SK-N-SH treated with all-trans-retinoic acid at 6 μM for 48 hours (cell line): Measurements from ENCODE around the gene CST9L.

Experiments
- BACH2 ChIP-seq: fragments of 250-450 bp; sonication (Bioruptor Pico); IDR thresholded peaks from 2 replicates; pipeline ENCODE4 v1.9.0; 2021; ENCODE audit warnings: mild to moderate bottlenecking, borderline replicate concordance
- ESRRG ChIP-seq: fragments of 250-450 bp; sonication (Bioruptor Pico); IDR thresholded peaks from 2 replicates; pipeline ENCODE4 v1.6.1; 2021; ENCODE audit warnings: mild to moderate bottlenecking
- GLIS3 ChIP-seq: fragments of 250-450 bp; sonication (Bioruptor Pico); IDR thresholded peaks from 2 replicates; pipeline ENCODE4 v1.5.0; 2020; ENCODE audit warnings: mild to moderate bottlenecking, moderate library complexity
- PPARA ChIP-seq: fragments of 250-450 bp; sonication (Bioruptor Pico); IDR thresholded peaks from 2 replicates; pipeline ENCODE4 v1.5.0; 2020; ENCODE audit warnings: mild to moderate bottlenecking, borderline replicate concordance
- RARB ChIP-seq: fragments of 250-450 bp; sonication (Bioruptor Pico); IDR thresholded peaks from 2 replicates; pipeline ENCODE4 v1.8.0; 2021; ENCODE audit warnings: mild to moderate bottlenecking, moderate library complexity
- SNAI2 ChIP-seq: fragments of 250-450 bp; sonication (Bioruptor Pico); IDR thresholded peaks from 2 replicates; pipeline ENCODE4 v1.5.0; 2020; ENCODE audit warnings: mild to moderate bottlenecking, moderate library complexity
- TCF4 ChIP-seq: fragments of 250-450 bp; sonication (Bioruptor Pico); IDR thresholded peaks from 2 replicates; pipeline ENCODE4 v1.8.0; 2021; ENCODE audit warnings: mild to moderate bottlenecking, moderate library complexity, borderline replicate concordance
- ZFP3 ChIP-seq: fragments of 250-450 bp; sonication (Bioruptor Pico); IDR thresholded peaks from 2 replicates; pipeline ENCODE4 v1.5.0; 2020; ENCODE audit warnings: mild to moderate bottlenecking, moderate library complexity
- ZNF565 ChIP-seq: fragments of 450-650 bp; formaldehyde crosslinking; conservative IDR thresholded peaks from 2 replicates; pipeline ENCODE4 v1.5.0; 2020; ENCODE audit warnings: low read depth, mild to moderate bottlenecking, moderate library complexity
- ZNF8 ChIP-seq: fragments of 450-650 bp; formaldehyde crosslinking; IDR thresholded peaks from 2 replicates; pipeline ENCODE4 v1.5.0; 2020; ENCODE audit warnings: mild to moderate bottlenecking, moderate library complexity
- TF ChIP-seq, protein P1 (sequence below): fragments of 250-450 bp; sonication (Bioruptor Pico); IDR thresholded peaks from 2 replicates; pipeline ENCODE4 v1.8.0; 2020; ENCODE audit warnings: mild to moderate bottlenecking, moderate library complexity, borderline replicate concordance
- TF ChIP-seq, protein P2 (sequence below): fragments of 250-450 bp; sonication (Bioruptor Pico); IDR thresholded peaks from 2 replicates; pipeline ENCODE4 v1.5.1; 2020; ENCODE audit warnings: low read depth, mild to moderate bottlenecking, moderate library complexity
- TF ChIP-seq, protein P3 (sequence below): fragments of 250-450 bp; sonication (Bioruptor Pico); IDR thresholded peaks from 2 replicates; pipeline ENCODE4 v1.8.0; 2021; ENCODE audit warnings: low read depth, mild to moderate bottlenecking, moderate library complexity, borderline replicate concordance

DNA sequence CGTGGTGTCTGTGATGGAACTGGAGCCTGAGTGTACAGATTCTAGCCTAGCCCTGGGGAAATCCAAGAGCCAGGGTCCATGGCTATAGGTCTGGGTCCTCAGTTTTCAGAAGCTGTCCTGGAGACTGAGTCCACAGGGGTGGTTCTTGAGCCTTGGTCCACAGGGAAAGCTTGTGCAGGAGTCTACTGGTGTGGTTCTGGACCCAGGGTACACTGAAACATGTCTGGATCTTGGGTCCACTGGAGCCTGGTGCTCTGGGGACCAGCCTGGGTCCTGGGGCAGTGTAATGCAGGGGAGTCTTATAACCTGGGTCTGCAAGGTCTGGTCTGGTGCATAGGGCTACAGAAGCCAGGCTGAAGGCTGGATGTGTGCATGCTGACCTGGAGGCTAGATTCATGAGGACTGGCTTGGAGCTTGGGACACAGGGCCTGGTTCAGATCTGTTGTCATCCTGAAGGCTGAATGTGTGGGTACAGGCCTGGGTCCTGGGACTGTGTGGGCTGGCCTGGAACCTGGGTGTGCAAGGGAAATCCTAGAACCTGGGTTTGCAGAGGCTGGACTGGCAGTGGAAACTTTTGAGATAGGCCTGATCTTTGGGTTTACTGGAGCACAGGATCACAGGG, 5.5 kb downstream of the CST9L start:
- TF ChIP-seq SNAI2 (no peak), RARB (CRISPR knock-in tag) (no peak), BACH2 (CRISPR knock-in tag) (no peak), GLIS3 (no peak), PPARA (no peak), TCF4 (CRISPR knock-in tag) (no peak), ESRRG (CRISPR knock-in tag) (no peak), ZNF8 (CRISPR knock-in tag) (no peak), ZFP3 (CRISPR knock-in tag) (no peak), ZNF565 (no peak)
- TF ChIP-seq, protein P1, sequence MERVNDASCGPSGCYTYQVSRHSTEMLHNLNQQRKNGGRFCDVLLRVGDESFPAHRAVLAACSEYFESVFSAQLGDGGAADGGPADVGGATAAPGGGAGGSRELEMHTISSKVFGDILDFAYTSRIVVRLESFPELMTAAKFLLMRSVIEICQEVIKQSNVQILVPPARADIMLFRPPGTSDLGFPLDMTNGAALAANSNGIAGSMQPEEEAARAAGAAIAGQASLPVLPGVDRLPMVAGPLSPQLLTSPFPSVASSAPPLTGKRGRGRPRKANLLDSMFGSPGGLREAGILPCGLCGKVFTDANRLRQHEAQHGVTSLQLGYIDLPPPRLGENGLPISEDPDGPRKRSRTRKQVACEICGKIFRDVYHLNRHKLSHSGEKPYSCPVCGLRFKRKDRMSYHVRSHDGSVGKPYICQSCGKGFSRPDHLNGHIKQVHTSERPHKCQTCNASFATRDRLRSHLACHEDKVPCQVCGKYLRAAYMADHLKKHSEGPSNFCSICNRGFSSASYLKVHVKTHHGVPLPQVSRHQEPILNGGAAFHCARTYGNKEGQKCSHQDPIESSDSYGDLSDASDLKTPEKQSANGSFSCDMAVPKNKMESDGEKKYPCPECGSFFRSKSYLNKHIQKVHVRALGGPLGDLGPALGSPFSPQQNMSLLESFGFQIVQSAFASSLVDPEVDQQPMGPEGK (CRISPR knock-in tag), result no peak
- TF ChIP-seq, protein P2, sequence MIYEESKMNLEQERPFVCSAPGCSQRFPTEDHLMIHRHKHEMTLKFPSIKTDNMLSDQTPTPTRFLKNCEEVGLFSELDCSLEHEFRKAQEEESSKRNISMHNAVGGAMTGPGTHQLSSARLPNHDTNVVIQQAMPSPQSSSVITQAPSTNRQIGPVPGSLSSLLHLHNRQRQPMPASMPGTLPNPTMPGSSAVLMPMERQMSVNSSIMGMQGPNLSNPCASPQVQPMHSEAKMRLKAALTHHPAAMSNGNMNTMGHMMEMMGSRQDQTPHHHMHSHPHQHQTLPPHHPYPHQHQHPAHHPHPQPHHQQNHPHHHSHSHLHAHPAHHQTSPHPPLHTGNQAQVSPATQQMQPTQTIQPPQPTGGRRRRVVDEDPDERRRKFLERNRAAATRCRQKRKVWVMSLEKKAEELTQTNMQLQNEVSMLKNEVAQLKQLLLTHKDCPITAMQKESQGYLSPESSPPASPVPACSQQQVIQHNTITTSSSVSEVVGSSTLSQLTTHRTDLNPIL (CRISPR knock-in tag), result no peak
- TF ChIP-seq, protein P3, sequence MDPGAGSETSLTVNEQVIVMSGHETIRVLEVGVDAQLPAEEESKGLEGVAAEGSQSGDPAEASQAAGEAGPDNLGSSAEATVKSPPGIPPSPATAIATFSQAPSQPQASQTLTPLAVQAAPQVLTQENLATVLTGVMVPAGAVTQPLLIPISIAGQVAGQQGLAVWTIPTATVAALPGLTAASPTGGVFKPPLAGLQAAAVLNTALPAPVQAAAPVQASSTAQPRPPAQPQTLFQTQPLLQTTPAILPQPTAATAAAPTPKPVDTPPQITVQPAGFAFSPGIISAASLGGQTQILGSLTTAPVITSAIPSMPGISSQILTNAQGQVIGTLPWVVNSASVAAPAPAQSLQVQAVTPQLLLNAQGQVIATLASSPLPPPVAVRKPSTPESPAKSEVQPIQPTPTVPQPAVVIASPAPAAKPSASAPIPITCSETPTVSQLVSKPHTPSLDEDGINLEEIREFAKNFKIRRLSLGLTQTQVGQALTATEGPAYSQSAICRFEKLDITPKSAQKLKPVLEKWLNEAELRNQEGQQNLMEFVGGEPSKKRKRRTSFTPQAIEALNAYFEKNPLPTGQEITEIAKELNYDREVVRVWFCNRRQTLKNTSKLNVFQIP (CRISPR knock-in tag), result no peak
